ENCODE results near the gene AEBP2.
"Not testable (repeated sequence)": the region's sequence is repeated elsewhere in the genome, so short reads cannot be mapped to it uniquely, and the experiment has no call there.

AEBP2 gene

DNA sequence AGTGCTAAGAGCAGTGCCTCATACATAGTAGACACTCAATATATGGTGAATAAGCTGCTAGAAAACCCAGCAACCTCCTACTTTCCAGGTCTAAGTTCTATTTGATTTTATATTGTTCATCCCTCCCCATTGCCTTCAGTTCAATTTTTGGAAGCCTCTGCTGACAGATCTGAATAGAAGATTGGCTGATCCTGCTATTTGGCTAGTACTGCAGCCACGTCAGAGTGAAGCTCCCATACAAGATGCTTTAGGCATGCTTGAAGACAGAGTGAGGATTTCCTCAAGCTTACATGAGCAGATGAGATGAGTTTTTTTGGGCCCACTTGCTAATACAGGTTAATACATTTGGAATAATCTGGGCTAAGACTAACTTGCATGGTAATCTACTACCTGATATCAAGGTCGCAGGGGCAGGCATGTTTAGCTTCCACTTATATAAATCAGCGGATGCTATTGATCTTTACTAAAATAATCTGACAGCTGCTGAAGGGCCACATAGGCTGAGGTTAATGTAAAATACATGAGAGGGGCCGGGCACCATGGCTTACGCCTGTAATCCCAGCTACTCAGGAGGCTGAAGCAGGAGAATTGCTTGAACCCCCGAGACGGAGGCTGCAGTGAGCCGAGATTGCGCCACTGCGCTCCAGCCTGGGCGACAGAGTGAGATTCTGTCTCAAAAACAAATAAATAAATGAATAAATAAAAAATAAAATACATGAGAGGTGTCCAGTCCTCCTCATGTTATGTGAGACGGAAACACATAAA is 15.9 kb upstream of the AEBP2 start:
- DNase-seq, result no peak

DNA sequence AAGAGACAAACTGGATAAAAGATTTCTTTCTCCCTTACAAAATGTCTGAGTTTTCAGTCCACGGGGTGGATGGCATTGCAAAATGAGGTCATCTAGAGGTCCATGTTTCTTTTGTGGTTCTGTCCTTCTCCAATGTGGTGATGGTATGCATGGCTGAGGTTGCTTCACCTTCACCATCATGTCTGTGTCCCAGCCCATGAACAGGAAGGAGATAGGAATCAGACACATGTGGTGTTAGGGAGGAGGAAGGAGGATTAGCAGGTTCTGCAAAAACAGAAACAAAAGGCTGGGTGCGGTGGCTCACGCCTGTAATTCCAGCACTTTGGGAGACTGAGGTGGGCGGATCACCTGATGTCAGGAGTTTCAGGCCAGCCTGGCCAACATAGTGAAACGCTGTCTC is 11.0 kb upstream of the AEBP2 start:
- no peak for DNase-seq

DNA sequence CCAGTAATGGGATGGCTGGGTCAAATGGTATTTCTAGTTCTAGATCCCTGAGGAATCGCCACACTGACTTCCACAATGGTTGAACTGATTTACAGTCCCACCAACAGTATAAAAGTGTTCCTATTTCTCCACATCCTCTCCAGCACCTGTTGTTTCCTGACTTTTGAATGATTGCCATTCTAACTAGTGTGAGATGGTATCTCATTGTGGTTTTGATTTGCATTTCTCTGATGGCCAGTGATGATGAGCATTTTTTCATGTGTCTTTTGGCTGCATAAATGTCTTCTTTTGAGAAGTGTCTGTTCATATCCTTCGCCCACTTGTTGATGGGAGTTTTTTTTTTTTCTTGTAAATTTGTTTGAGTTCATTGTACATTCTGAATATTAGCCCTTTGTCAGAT is 9.8 kb upstream of the AEBP2 start:
- not testable (repeated sequence) for DNase-seq

DNA sequence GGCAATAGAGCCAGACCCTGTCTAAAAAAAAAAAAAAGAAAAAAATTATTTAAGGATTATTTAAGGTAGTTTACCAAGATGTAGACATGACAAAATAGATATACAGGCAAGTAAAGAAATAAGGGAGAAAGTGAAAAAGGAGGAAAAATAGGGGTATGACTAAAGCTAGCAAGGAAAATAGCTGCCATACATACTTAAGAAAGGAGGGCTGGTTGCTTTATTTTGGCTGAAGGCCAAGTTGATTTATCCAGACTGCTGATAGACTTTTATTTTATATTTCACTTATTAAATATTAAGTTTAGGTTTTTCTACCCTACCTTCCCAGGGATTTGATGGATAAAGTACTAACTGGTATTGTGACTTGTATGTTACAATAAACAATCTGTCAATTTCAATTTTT is 8.3 kb upstream of the AEBP2 start:
- no peak for DNase-seq

DNA sequence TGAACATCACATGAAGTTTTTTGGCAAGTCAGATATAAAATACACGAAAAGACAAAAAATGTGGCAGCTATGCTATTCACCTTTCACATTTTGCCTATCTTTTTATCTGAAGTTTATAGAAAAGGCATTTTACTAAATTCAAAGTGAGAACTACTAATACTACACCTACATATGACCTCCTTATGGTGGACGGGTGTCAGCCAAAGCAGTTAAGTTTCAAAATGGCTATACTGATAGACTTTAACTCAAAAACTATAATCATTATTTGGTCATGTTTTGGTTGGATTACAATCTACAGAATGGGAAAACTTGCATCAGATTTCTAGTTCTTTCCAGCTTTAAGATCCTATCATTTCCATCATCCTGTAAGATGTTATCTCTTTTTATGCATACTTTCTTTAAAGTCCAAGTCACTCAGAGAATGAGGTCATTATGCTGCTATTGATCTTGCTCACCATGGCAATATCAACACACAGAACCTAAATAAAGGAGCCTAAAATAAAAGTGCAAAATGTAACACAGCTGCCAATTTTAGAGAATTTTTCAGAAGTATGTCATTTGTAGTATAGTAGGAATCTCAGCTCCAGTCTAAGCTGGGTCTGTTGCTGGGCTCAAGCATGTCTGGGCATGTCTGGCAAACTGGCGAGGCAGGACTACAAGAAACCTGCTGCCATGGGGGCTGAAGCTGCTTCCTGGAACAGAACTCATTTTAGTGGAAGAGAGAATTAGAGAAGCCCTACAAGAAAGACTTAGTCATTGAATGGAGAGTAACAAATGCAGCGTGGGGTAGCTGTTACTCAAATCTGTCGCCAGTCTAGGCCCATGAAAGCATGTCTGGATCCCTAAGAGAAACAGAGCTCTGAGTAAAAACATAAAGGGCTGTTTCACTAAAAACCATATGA is 7.6 kb upstream of the AEBP2 start:
- DNase-seq, result peak; percentile 70

DNA sequence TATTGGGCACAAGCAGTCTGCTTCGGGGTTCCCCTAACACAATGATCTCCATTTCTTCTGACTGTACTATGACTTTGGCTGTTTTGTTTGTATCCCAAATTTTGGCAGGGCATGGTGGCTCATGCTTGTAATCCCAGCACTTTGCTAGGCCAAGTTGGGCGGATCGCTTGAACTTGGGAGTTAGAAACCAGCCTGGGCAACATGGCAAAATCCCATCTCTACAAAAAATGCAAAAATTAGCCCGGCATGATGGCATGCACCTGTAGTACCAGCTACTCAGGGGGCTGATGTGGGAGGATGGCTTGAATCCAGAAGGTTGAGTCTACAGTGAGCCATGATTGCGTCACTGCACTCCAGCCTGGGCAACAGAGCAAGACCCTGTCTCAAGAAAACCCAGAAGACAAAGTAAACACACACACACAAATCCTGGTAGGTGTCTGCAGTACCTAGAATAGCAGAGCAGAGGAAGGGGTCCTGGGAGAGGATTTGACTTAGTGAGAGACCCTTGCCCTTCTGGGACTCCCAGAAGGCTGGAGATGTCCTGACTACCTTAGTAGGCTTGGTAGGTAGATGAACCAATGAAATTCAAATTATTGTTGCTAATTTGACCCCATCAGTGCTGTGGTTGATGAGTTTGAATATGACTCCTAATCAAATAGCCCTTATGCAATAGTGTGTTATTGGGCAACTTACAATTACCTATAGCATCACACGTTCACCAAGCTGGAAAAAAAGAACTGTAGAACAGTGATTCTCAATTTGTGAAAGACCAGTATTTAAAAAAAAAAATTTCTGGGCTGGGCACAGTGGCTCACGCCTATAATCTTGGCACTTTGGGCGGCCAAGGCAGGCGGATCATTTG is 6.8 kb upstream of the AEBP2 start:
- peak; percentile 41 for DNase-seq

DNA sequence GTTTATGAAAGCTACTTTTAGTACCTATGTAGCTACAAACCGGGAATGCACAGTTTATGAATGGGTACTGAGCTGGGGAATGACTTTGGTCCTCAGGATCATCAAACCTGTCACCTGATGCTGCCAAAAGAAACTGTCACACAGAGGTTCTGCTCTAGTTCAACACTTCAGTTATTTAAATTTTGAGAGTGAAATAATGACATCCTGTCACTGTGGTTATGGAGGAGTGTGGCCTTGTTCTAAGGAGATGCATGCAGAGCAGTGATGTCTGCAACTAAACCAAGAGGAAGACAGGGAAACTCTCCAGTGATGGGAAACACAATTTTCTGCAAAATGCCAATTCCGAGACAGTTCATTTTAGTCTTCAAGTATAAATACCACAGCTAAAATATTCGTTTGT is 4.8 kb upstream of the AEBP2 start:
- DNase-seq, result no peak

DNA sequence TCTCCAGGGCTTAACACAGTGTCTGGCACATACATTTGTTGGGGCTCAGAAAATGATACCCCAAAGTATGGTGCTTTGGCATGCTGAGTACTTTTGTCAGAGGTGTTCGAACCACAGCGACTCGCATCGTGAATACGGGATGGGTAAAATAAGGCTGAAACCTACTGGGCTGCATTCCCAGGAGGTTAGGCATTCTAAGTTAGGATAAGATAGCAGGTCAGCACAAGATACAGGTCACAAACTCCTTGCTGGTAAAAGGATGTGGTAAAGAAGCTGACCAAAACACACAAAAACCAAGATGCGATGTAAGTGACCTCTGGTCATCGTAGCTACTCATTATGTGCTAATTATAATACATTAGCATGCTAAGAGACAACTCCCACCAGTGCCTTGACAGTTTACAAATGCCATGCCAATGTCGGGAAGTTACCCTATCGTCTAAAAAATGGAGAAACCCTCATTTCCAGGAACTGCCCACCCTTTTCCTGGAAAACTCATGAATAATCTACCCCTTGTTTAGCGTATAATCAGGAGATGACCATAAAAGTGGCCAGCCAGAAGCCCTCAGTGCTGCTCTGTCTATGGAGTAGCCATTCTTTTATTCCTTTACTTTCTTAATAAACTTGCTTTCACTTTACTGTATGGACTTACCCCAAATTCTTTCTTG is 3.3 kb upstream of the AEBP2 start:
- no peak for DNase-seq

DNA sequence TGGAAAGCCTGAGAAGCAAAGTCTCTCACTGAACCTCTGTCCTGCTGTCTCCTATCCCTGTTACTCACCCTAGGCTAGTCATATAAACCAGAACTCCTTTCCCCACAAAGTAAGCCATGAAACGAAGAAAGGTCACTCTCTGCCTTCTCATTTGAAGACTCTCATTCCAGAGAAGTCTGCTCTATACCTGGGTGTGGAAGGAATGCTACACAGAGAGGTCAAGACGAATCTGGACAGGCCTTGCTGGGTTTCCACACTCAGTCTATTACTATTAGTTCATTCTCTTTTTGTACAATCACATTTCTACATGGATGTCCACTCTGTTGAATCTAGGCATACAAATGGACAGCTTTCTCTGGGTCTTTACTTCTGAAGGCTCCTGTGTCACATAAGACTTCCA is 2.4 kb upstream of the AEBP2 start:
- DNase-seq, result no peak

DNA sequence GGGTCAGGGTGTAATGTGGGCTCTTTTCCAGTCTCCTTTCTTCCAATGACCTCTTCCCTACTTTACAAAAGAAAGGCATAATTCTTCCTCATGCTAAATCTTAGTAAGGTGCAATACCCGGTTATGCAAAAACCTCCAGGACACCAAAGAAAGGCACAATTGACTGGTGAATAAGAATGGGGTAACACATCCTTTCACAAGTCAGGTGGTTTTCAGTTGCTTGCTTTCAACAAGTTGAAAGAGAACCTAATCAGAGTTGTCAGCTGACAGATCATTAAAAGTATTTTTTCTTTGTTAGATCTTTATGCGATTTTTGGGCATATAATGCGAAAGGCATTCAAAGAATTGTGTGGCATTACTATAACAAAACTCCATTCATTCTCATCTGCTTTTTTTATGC is 1.3 kb upstream of the AEBP2 start:
- no peak for DNase-seq

DNA sequence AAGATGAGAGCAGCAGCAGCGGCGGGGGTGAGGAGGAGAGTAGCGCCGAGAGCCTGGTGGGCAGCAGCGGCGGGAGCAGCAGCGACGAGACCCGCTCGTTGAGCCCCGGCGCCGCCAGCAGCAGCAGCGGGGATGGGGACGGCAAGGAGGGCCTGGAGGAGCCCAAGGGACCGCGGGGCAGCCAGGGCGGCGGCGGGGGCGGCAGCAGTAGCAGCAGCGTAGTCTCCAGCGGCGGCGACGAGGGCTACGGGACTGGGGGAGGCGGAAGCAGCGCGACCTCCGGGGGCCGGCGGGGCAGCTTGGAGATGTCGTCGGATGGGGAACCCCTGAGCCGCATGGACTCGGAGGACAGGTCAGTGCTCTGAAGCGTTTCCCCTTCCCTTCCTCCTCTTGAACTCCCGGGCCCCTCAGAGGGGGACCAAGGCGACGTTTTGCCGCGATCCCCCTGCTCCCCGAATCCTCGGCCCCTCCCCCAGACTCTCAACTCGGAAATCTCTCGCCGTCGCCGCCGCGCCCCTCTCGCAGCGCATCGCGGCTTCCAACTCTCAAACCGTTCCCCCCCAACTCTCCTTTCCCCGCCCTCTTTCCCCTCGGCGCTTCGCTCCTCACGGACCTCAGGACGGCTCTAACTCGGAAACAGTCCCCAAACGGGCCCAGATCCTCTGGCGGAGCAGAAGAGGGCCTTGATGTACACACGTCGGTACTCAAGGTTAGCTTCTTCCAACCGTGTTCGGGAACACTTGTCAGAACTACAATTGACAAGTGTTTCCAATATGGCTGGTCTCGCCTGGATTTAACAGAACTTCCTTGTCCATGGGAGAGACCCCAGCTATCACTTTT is 947 bp downstream of the AEBP2 start:
- peak; percentile 78 for DNase-seq

DNA sequence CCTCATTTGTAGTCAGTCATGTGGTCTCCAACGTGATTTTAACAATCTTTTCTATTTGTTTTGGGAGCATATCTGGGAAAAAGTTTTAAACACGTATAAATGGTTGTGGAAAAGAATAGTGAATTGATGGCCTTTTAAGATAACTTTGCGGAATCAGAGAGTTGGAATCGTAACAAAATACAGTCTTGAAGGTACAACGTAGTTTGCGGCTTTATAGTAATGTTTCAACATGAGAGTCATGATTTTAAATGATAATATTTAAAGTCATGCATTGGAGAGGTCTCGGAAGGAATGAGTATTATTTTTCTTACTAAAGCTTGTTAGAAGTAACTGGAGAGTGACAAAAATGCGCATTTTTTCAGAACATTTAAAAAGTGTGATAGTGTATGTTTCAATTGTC is 1.6 kb downstream of the AEBP2 start:
- DNase-seq, result no peak

DNA sequence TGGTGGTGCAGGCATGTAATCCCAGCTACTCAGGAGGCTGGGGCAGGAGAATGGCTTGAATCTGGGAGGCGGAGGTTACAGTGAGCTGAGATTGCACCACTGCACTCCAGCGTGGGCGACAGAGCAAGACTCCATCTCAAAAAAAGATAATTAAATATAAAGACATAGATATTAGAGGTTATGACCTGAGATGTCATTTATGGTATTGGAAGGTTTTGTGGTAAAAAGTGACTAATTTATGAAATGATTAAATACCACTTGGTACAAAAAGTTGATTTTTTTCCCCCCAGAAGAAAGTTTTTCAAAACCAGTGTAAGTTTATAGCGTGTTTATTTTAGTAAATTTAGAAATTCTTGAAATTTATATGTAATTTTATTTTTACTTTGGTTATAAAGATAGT is 4.3 kb downstream of the AEBP2 start:
- DNase-seq, result no peak

DNA sequence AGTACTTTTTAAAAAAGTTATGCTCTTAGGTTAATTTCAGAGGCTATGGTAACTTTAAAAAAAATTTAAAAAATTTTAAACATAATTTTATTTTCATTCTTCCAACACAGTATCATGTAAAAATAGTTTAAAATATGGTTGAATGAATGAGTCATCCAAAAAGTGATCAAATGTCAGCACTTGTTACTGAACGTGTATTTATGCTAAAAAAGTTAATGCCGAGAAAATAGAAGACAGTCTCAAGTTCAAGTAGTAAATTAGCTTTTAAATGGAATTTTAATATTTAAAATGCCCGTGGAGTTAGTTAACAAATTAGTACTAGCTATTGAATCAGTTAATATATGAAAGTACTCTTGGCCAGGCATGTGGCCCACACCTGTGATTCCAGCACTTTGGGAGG is 4.8 kb downstream of the AEBP2 start:
- no peak for DNase-seq

DNA sequence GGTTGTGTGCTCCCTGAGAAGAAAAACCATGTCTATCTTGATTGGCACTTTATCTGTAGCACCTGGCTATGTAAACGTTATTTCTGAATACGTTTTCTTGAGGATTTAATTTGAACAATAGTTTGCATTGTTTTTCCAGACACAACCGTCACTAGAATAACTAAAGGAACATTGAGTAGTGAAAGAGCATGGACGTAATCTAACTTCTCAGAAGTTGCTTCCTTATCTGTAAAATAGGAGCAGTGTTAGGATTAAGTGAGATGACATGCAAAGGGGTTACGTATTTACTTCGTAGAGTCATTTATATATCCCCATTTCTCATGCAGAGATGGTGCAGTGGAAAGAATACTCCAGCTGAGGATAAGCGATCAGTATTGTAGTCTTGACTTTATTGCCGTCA is 8.1 kb downstream of the AEBP2 start:
- DNase-seq, result no peak

DNA sequence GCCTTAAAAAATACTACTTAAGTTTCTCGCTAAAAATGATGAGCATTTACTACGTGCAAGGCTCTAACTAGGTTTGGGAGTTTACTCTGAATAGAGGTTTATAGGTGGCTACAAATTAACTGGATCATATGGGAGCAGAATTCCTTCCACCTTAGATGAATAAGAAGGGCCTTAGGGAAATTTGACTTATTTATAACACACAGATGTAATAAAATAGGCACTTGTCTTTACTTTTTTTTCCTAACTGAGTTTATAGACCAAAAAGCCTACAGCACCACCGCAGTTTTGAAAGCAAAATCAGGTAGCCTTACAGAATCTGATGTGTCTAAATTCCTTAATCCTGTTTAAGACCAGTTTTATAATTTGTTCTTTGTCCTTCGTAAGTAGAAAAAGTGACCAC is 10.5 kb downstream of the AEBP2 start:
- DNase-seq, result no peak

DNA sequence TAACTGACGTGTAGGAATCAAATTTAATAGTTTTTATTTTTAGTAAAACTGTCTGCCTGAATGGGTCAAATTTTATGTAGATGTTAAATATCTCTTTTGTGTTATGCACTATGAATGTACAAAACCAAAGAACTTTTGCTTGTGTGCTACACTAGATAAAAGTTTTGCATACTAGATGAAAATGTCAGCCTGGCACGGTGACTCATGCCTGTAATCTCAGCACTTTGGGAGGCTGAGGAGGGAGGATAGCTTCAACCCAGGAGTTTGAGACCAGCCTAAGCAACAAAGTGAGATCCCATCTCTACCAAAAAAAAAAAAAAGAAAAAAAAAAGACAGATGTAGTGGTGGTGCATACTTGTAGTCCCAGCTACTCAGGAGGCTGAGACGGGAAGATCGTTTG is 11.1 kb downstream of the AEBP2 start:
- no peak for DNase-seq

DNA sequence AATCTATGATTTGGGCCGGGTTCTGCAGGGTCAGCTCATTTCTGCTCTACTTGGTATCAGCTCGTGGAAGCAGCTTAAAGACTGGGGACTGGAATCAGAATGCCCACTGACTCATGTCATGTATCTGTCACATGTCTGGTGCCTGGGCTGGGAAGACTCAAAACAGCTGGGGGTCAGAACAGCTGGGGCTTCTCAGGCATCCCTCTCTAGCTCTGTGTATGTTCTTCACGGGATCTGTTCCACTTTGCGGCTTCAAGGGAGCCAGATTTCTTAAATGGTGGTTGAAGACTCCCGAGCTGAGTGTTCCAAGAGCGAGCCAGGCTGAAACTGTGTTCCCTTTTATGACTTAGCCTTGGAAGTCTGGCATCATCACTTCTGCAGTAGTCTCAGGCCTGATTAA is 11.9 kb downstream of the AEBP2 start:
- DNase-seq, result no peak

DNA sequence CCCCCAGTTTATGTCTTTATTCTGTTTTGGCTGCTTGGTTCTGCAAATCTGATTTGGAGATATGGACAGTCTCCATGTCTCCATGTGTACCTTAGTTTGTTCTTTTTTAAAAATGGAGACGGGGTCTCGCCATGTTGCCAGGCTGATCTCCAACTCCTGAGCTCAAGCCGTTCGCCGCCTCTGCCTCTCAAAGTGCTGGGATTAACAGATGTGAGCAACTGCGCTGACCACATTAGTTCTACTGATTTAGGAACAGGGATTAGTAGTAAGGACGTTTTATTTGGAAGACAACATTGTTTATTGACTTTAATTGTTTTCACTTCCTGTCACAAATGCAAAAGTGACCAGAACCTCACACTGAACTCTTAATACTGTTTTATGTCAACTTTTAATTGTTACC is 14.7 kb downstream of the AEBP2 start:
- DNase-seq, result no peak

DNA sequence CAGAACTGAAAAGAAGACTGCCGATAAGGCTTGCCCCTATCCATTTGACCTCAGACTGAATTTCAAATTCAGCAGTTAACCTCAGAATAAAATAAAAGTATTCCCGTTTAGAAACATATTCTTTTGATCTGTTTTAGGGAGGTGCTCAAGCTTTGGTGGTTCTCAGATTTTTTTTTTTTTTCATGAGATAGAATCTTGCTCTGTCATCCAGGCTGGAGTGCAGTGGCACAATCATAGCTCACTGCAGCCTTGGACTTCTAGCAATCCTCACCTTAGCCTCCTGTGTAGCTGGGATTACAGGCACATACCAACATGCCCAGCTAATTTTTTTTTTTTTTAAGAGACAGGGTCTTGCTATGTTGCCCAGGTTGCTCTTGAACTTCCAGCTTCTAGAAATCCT is 15.5 kb downstream of the AEBP2 start:
- no peak for DNase-seq

DNA sequence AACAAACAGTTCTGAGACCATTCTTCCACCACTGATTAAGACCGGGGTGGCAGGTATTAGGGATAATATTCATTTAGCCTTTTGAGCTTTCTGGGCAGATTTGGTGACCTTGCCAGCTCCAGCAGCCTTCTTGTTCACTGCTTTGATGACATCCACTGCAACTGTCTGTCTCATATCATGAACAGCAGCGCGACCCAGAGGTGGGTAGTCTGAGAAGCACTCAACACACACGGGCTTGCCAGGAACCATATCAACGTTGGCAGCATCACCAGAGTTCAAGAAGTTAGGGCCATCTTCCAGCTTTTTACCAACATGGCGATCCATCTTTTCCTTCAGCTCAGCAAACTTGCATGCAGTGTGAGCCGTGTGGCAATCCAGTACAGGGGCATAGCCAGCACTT is 16.9 kb downstream of the AEBP2 start:
- DNase-seq, result no peak

DNA sequence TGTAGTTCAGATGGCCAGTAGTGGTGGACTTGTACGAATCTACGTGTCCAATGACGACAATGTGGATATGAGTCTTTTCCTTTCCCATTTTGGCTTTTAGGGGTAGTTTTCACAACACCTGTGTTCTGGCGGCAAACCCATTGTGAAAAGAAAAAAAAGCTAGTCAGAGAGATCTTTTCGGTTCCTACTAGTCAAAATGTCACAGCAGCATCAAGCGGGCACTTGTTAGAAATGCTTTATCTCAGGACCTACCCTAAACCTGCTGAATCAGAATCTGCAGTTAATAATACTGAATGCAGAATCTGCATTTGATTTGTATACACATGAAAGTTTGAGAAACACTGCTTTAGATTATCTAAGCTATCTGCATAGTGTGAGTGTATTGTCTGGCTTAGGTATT is 18.3 kb downstream of the AEBP2 start:
- no peak for DNase-seq

All from stimulated activated CD8-positive, alpha-beta memory T cell treated with anti-CD3 and anti-CD28 coated beads, Interleukin-4, amount 100 ng/mL, for 48 hours (primary cell).